A549 (cell line): Measurements from ENCODE around the gene APOBEC3C. TPM values are rescaled to one million over a fixed set of nuclear protein-coding genes. Genes with fewer than 3 reads are reported as not detected.
A peak's percentile ranks its signal among the peaks of the same experiment; 100 is the strongest.
"Not testable (repeated sequence)": the region's sequence is repeated elsewhere in the genome, so short reads cannot be mapped to it uniquely, and the experiment has no call there.

Experiments used
- ATAC-seq, 2 experiments: fragments of 200-7000 bp in 1 of 2; fragments of >200 bp in 1 of 2; cut with Nextera tagmentation in 1 of 2; cut with Tn5 transposase in 1 of 2; 3 replicates each; pipeline versions ENCODE4 v1.8.0 to v1.9.1; 2018 to 2020; ENCODE audit warnings: mild to moderate bottlenecking in 1 of 2, moderate library complexity in 1 of 2
- CTCF ChIA-PET: fragments of 300-600 bp; sonication (Branson Sonifier 250); formaldehyde crosslinking; extraction: SDS; loops from one replicate; lab custom pipeline; 2021; ENCODE audit warnings: antibody characterized with exemption, inconsistent platforms; lab: Yijun Ruan, JAX
- POLR2A ChIA-PET: fragments of 350-600 bp; formaldehyde crosslinking; extraction: SDS; loops from one replicate; lab custom pipeline; 2021; ENCODE audit warnings: antibody characterized with exemption, inconsistent platforms; lab: Yijun Ruan, JAX
- DNase-seq, 2 experiments: peaks; one replicate each; pipeline versions ENCODE4 v3.0.0 to v3.0.0-alpha.2; 2011 to 2016; ENCODE audit warnings: low read depth in 1 of 2, low spot score in 1 of 2
- FAIRE-seq: peaks from 2 replicates; lab custom pipeline; 2011; peaks lifted over from hg19 to GRCh38; lab: Jason Lieb, UNC
- H3K27ac ChIP-seq, 2 experiments: fragments of >200 bp; sonication (Bioruptor Twin); formaldehyde crosslinking; 3 replicates each; pipeline ENCODE4 v1.5.1; 2016 to 2017
- H3K4me1 ChIP-seq: fragments of >200 bp; sonication (Bioruptor Twin); formaldehyde crosslinking; 3 replicates; pipeline ENCODE4 v1.6.1; 2016
- H3K4me2 ChIP-seq: fragments of >200 bp; sonication (Bioruptor Twin); formaldehyde crosslinking; 3 replicates; pipeline ENCODE4 v1.6.1; 2016
- H3K4me3 ChIP-seq: fragments of >200 bp; sonication (Bioruptor Twin); formaldehyde crosslinking; 3 replicates; pipeline ENCODE4 v1.5.1; 2016
- H3K9me3 ChIP-seq: fragments of >200 bp; sonication (Bioruptor Twin); formaldehyde crosslinking; 3 replicates; pipeline ENCODE4 v1.6.1; 2016
- BHLHE40 ChIP-seq: IDR thresholded peaks from 2 replicates; pipeline ENCODE4 v1.6.1; 2012; ENCODE audit warnings: low read depth, low read length, inconsistent platforms
- CBX2 ChIP-seq: fragments of 200-600 bp; sonication (generic); IDR thresholded peaks from 2 replicates; pipeline ENCODE4 v1.6.1; 2016; ENCODE audit warnings: low read depth, mild to moderate bottlenecking, borderline replicate concordance
- CBX8 ChIP-seq: fragments of 200-600 bp; sonication (generic); IDR thresholded peaks from 2 replicates; pipeline ENCODE4 v1.6.1; 2016
- EHF ChIP-seq: fragments of 250-450 bp; sonication (Bioruptor Pico); IDR thresholded peaks from 2 replicates; pipeline ENCODE4 v1.5.0; 2020; ENCODE audit warnings: mild to moderate bottlenecking
- EHMT2 ChIP-seq: fragments of 200-600 bp; sonication (generic); IDR thresholded peaks from 2 replicates; pipeline ENCODE4 v1.6.1; 2016; ENCODE audit warnings: antibody characterized with exemption, low read depth, mild to moderate bottlenecking, moderate library complexity
- EP300 ChIP-seq, 2 experiments: fragments of >200 bp; sonication (Bioruptor Twin); formaldehyde crosslinking; IDR thresholded peaks; 2 replicates in 1 of 2; 3 replicates in 1 of 2; pipeline ENCODE4 v1.6.1; 2016 to 2017
- GATA3 ChIP-seq: IDR thresholded peaks from 2 replicates; pipeline ENCODE4 v1.6.1; 2012; ENCODE audit warnings: borderline replicate concordance
- HDAC2 ChIP-seq: fragments of 200-600 bp; sonication (generic); IDR thresholded peaks from 2 replicates; pipeline ENCODE4 v1.6.1; 2016
- HOXB5 ChIP-seq: fragments of 250-450 bp; sonication (Bioruptor Pico); IDR thresholded peaks from 2 replicates; pipeline ENCODE4 v1.5.0; 2020; ENCODE audit warnings: mild to moderate bottlenecking, moderate library complexity
- KDM5A ChIP-seq: fragments of 200-600 bp; sonication (generic); IDR thresholded peaks from 2 replicates; pipeline ENCODE4 v1.6.1; 2016; ENCODE audit warnings: antibody characterized with exemption, mild to moderate bottlenecking
- MAFK ChIP-seq: fragments of 450-650 bp; IDR thresholded peaks from 2 replicates; pipeline ENCODE4 v1.6.1; 2014; ENCODE audit not compliant: partially characterized antibody
- MYC ChIP-seq: IDR thresholded peaks from 2 replicates; pipeline ENCODE4 v1.6.1; 2012; ENCODE audit warnings: mild to moderate bottlenecking, inconsistent platforms, low read length, improper control_type of control experiment, borderline replicate concordance
- PBX3 ChIP-seq: IDR thresholded peaks from 2 replicates; pipeline ENCODE4 v1.6.1; 2012
- RAD21 ChIP-seq, 2 experiments: fragments of >200 bp in 1 of 2; sonication (Bioruptor Twin) in 1 of 2; formaldehyde crosslinking in 1 of 2; IDR thresholded peaks in 1 of 2; conservative IDR thresholded peaks in 1 of 2; 2 replicates in 1 of 2; 3 replicates in 1 of 2; pipeline ENCODE4 v1.6.1; 2012 to 2018; ENCODE audit warnings: inconsistent platforms in 1 of 2
- RCOR1 ChIP-seq: fragments of 150-350 bp; IDR thresholded peaks from 2 replicates; pipeline ENCODE4 v1.6.1; 2014; ENCODE audit warnings: antibody characterized with exemption, low read length, low read depth
- REST ChIP-seq: fragments of 200-600 bp; sonication (generic); IDR thresholded peaks from 2 replicates; pipeline ENCODE4 v1.6.1; 2016; ENCODE audit warnings: antibody characterized with exemption, mild to moderate bottlenecking, moderate library complexity
- RNF2 ChIP-seq: fragments of 200-600 bp; sonication (generic); IDR thresholded peaks from 2 replicates; pipeline ENCODE4 v1.6.1; 2016; ENCODE audit warnings: low read depth, mild to moderate bottlenecking, antibody characterized with exemption, moderate library complexity, borderline replicate concordance
- TFCP2L1 ChIP-seq: fragments of 250-450 bp; sonication (Bioruptor Pico); IDR thresholded peaks from 2 replicates; pipeline ENCODE4 v1.5.0; 2021; ENCODE audit warnings: mild to moderate bottlenecking
- WGBS: methylation state at CpG from one replicate; pipeline ENCODE4 v1.1.6; 2017; ENCODE audit errors: missing lambda C conversion rate; 5-methylcytosine and 5-hydroxymethylcytosine counted together
- polyA plus RNA-seq, 4 experiments: library from polyadenylated mRNA; depleted of rRNA in 3 of 4; stranded (reverse); fragments of >200 nt; fragmentation: RNase III in 1 of 4; extraction: RNeasy Plus Mini Kit Qiagen cat#74134 plus additional on column Dnase treatment in 1 of 4; gene quantifications; 2 replicates in 3 of 4; 3 replicates in 1 of 4; pipeline ENCODE4 v1.2.3, GENCODE V29; 2011 to 2017
- TF ChIP-seq, protein P1 (sequence below): IDR thresholded peaks from 2 replicates; pipeline ENCODE4 v1.6.1; 2012; ENCODE audit warnings: low read depth, borderline replicate concordance
- TF ChIP-seq, protein P2 (sequence below): fragments of 250-450 bp; sonication (Bioruptor Pico); IDR thresholded peaks from 2 replicates; pipeline ENCODE4 v1.5.0; 2021; ENCODE audit warnings: mild to moderate bottlenecking, moderate library complexity, borderline replicate concordance

The APOBEC3C gene
- polyA plus RNA-seq, 2 of the 4 experiments (the other 2 are of a cell fraction) = 15.1 to 31.7 TPM

DNA sequence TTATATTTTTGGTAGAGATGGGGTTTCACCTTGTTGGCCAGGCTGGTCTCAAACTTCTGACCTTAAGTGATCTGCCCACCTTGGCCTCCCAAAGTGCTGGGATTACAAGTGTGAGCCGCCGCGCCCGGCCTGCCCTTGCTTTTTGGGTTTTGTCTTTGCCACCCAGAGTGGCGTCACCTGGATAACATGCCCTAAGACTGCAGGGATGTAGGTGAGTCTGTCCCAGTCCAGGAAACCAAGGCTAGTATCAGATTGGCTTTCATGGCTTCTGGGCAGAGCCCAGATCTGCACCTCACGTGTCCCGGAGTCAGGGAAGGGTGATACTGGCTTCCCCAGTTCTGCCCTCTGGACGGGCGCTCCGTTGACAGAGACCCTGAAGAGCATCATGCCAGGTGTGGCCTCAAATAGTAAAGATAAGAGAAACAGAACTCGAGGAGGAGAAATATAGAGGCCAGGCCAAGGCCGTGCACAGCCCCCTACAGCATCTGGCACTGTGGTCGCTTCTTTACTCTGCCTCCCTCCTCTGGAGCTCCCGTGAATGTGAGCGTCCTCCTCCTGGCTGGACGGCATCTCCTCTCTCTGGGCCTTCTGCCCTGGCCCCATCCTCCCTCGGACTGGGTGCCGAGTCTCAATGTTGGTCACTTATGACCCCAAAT, 39.8 kb upstream of the APOBEC3C start:
- ATAC-seq = peak in 1 of 2 experiments; percentile 62; a peak in 2 of 6 replicates
- Histone ChIP-seq H3K4me2 (no peak overlapping the region), H3K27ac (no peak overlapping the region), H3K4me1 (no peaks in the 10 kb centered on the region), H3K4me3 (no peak overlapping the region), H3K9me3 (peaks cover 5% of the 10 kb centered on the region; the same call in 1 of the 3 replicates)
- ChIA-PET POLR2A (no interaction called here), CTCF (interaction anchor here (0.6 to 4.4 kb wide), 10 partner anchors 10 to 268 kb away, joined by 3 to 28 read pairs (median 4); partner anchors contain the start of gene GTPBP1)
- 73% methylated on average over 18 of the region's 18 CpGs for WGBS
- no peak for DNase-seq
- TF ChIP-seq HOXB5 (CRISPR knock-in tag) = no peak
- TF ChIP-seq EP300 (IDR thresholded peaks at IDR 0.05) = no peak
- TF ChIP-seq TFCP2L1 (CRISPR knock-in tag) = no peak
- no peak for TF ChIP-seq EHF (CRISPR knock-in tag)
- TF ChIP-seq EHMT2 = no peak
- TF ChIP-seq KDM5A = no peak
- TF ChIP-seq CBX2 = no peak
- no peak for TF ChIP-seq MYC
- TF ChIP-seq RNF2 = no peak
- TF ChIP-seq RCOR1 = no peak
- no peak for TF ChIP-seq HDAC2
- TF ChIP-seq, protein P1, sequence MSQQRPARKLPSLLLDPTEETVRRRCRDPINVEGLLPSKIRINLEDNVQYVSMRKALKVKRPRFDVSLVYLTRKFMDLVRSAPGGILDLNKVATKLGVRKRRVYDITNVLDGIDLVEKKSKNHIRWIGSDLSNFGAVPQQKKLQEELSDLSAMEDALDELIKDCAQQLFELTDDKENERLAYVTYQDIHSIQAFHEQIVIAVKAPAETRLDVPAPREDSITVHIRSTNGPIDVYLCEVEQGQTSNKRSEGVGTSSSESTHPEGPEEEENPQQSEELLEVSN = no peak
- no peak for TF ChIP-seq MAFK
- no peak for TF ChIP-seq REST
- no peak for TF ChIP-seq CBX8
- TF ChIP-seq BHLHE40 = no peak
- no peak for FAIRE-seq

GRCh38 chr22:38974826-38975175, 39.3 kb upstream of the APOBEC3C start:
- H3K4me2 ChIP-seq = no peak overlapping the region
- H3K4me1 ChIP-seq = no peaks in the 10 kb centered on the region
- POLR2A ChIA-PET = no interaction called here
- H3K27ac ChIP-seq = no peak overlapping the region
- H3K4me3 ChIP-seq = no peak overlapping the region
- no peak for TF ChIP-seq PBX3
- TF ChIP-seq GATA3 = no peak
- TF ChIP-seq, protein P2, sequence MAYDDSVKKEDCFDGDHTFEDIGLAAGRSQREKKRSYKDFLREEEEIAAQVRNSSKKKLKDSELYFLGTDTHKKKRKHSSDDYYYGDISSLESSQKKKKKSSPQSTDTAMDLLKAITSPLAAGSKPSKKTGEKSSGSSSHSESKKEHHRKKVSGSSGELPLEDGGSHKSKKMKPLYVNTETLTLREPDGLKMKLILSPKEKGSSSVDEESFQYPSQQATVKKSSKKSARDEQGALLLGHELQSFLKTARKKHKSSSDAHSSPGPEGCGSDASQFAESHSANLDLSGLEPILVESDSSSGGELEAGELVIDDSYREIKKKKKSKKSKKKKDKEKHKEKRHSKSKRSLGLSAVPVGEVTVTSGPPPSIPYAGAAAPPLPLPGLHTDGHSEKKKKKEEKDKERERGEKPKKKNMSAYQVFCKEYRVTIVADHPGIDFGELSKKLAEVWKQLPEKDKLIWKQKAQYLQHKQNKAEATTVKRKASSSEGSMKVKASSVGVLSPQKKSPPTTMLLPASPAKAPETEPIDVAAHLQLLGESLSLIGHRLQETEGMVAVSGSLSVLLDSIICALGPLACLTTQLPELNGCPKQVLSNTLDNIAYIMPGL (CRISPR knock-in tag) = no peak
- no peak for TF ChIP-seq RAD21 (conservative IDR thresholded peaks at IDR 0.05 in 1 of 2, IDR thresholded peaks at IDR 0.05 in 1 of 2)
- no peak for DNase-seq
- no peak for ATAC-seq
- FAIRE-seq = no peak
- WGBS = 73% methylated on average over 4 of the region's 7 CpGs
- CTCF ChIA-PET = interaction anchor here (0.6 to 4.4 kb wide), 3 partner anchors 10 to 269 kb away, joined by 3 to 28 read pairs (median 4); partner anchors contain the start of gene GTPBP1
- peaks cover 5% of the 10 kb centered on the region; the same call in 1 of the 3 replicates for H3K9me3 ChIP-seq

DNA sequence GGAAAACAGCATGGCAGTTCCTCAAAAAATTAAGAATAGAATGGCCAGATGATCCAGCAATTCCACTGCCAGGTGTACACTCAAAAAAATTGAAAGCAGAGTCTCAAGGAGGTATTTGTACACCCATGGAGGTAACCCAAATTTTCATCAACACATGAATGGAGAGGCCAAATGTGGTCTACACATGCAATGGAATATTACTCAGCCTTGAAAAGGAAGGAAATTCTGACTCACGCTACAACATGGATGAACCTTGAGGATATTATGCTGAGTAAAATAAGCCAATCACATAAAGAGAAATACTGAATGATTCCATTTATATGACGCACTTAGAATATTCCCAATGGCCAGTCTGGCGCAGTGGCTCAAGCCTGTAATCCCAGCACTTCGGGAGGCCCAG, 36.8 kb upstream of the APOBEC3C start:
- CTCF ChIA-PET, H3K27ac ChIP-seq, ATAC-seq, H3K4me2 ChIP-seq, POLR2A ChIA-PET, H3K4me1 ChIP-seq, H3K9me3 ChIP-seq, FAIRE-seq, DNase-seq, H3K4me3 ChIP-seq: not testable (repeated sequence)
- WGBS = 91% methylated on average over 4 of the region's 4 CpGs

DNA sequence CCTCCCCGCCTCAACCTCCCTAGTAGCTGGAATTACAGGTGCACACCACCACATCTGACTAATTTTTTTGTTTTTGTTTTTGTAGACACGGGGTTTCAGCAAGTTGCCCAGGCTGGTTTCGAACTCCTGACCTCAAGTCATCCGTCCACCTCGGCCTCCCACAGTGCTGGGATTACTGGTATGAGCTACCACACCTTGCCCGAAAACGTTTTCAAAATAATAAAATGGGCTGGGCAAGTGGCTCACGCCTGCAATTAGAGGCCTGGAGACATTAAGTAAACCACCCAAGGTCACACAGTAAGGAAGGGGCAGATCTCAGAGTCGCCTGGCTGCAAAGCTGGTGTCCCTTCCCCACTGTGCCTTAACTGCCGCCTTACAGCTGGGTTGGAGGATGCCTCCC, 33.5 kb upstream of the APOBEC3C start:
- WGBS = 71% methylated on average over 10 of the region's 10 CpGs
- H3K4me2 ChIP-seq, DNase-seq, POLR2A ChIA-PET, ATAC-seq, H3K27ac ChIP-seq, FAIRE-seq, H3K4me3 ChIP-seq: not testable (repeated sequence)
- H3K9me3 ChIP-seq = peaks cover 12% of the 10 kb centered on the region; the same call in 1 of the 3 replicates
- CTCF ChIA-PET = interaction anchor here (3.3 kb wide), 1 partner anchor 23 kb away, joined by 15 read pairs; no protein-coding TSS in a partner anchor
- H3K4me1 ChIP-seq = peaks cover 13% of the 10 kb centered on the region; the same call in 2 of the 3 replicates
